IPS-18a (cell line): ENCODE results near the gene COL21A1.

ENCODE experiments used
- H3K27ac ChIP-seq: one replicate; pipeline ENCODE4 v1.5.1; 2013; ENCODE audit warnings: low read length
- H3K27me3 ChIP-seq: one replicate; pipeline ENCODE4 v1.6.1; 2013; ENCODE audit warnings: mild to moderate bottlenecking, low read length; ENCODE audit not compliant: control insufficient read depth, insufficient read depth
- H3K36me3 ChIP-seq: one replicate; pipeline ENCODE4 v1.6.1; 2013; ENCODE audit warnings: low read depth, low read length; ENCODE audit not compliant: control insufficient read depth
- H3K4me1 ChIP-seq: one replicate; pipeline ENCODE4 v1.6.1; 2013; ENCODE audit warnings: low read depth, low read length; ENCODE audit not compliant: control insufficient read depth
- H3K4me3 ChIP-seq: one replicate; pipeline ENCODE4 v1.5.1; 2013; ENCODE audit warnings: low read length
- H3K9ac ChIP-seq: one replicate; pipeline ENCODE4 v1.6.1; 2013; ENCODE audit warnings: mild to moderate bottlenecking, low read length, moderate library complexity
- H3K9me3 ChIP-seq: one replicate; pipeline ENCODE4 v1.6.1; 2013; ENCODE audit warnings: low read depth, low read length; ENCODE audit not compliant: control insufficient read depth

Gene COL21A1

GRCh38 chr6:56244089-56244488 is 3.3 kb downstream of the COL21A1 start:
- Histone ChIP-seq H3K36me3 (no peaks in the 10 kb centered on the region), H3K4me1 (peaks cover 32% of the 10 kb centered on the region), H3K9me3 (no peaks in the 10 kb centered on the region), H3K9ac (no peak overlapping the region), H3K27ac (no peak overlapping the region), H3K27me3 (no peaks in the 10 kb centered on the region), H3K4me3 (no peak overlapping the region)

- H3K4me3 ChIP-seq: no peak overlapping the region
- H3K27ac ChIP-seq: no peak overlapping the region
- H3K4me1 ChIP-seq: peaks cover 32% of the 10 kb centered on the region
- H3K9ac ChIP-seq: no peak overlapping the region
- H3K36me3 ChIP-seq: no peaks in the 10 kb centered on the region
- H3K9me3 ChIP-seq: no peaks in the 10 kb centered on the region
- no peaks in the 10 kb centered on the region for H3K27me3 ChIP-seq
Measured at GRCh38 chr6:56243518-56244070, 3.8 kb downstream of the COL21A1 start.

- Histone ChIP-seq H3K36me3 (no peaks in the 10 kb centered on the region), H3K9me3 (no peaks in the 10 kb centered on the region), H3K4me1 (peaks cover 21% of the 10 kb centered on the region), H3K27ac (no peak overlapping the region), H3K9ac (no peak overlapping the region), H3K27me3 (no peaks in the 10 kb centered on the region), H3K4me3 (no peak overlapping the region)
Measured at GRCh38 chr6:56242346-56242745, 5.0 kb downstream of the COL21A1 start.

GRCh38 chr6:56241124-56241802 is 6.1 kb downstream of the COL21A1 start:
- H3K27me3 ChIP-seq: no peaks in the 10 kb centered on the region
- H3K4me1 ChIP-seq: peaks cover 19% of the 10 kb centered on the region
- H3K9me3 ChIP-seq: no peaks in the 10 kb centered on the region
- H3K36me3 ChIP-seq: no peaks in the 10 kb centered on the region
- H3K4me3 ChIP-seq: no peak overlapping the region
- H3K27ac ChIP-seq: no peak overlapping the region
- no peak overlapping the region for H3K9ac ChIP-seq

GRCh38 chr6:56238352-56238751 is 9.0 kb downstream of the COL21A1 start:
- no peaks in the 10 kb centered on the region for H3K9me3 ChIP-seq
- H3K36me3 ChIP-seq: no peaks in the 10 kb centered on the region
- H3K9ac ChIP-seq: no peak overlapping the region
- H3K4me3 ChIP-seq: no peak overlapping the region
- no peak overlapping the region for H3K27ac ChIP-seq
- H3K4me1 ChIP-seq: no peaks in the 10 kb centered on the region
- no peaks in the 10 kb centered on the region for H3K27me3 ChIP-seq

GRCh38 chr6:56235245-56235644 is 12.1 kb downstream of the COL21A1 start:
- H3K4me3 ChIP-seq: no peak overlapping the region
- H3K36me3 ChIP-seq: no peaks in the 10 kb centered on the region
- H3K27me3 ChIP-seq: no peaks in the 10 kb centered on the region
- no peaks in the 10 kb centered on the region for H3K4me1 ChIP-seq
- H3K9me3 ChIP-seq: no peaks in the 10 kb centered on the region
- H3K27ac ChIP-seq: no peak overlapping the region
- H3K9ac ChIP-seq: no peak overlapping the region

- H3K4me1 ChIP-seq: no peaks in the 10 kb centered on the region
- H3K27ac ChIP-seq: no peak overlapping the region
- no peak overlapping the region for H3K4me3 ChIP-seq
- H3K9ac ChIP-seq: no peak overlapping the region
- H3K36me3 ChIP-seq: no peaks in the 10 kb centered on the region
- no peaks in the 10 kb centered on the region for H3K9me3 ChIP-seq
- H3K27me3 ChIP-seq: no peaks in the 10 kb centered on the region
Measured at GRCh38 chr6:56232436-56232835, 14.9 kb downstream of the COL21A1 start.

- Histone ChIP-seq H3K4me1 (no peaks in the 10 kb centered on the region), H3K27me3 (no peaks in the 10 kb centered on the region), H3K36me3 (no peaks in the 10 kb centered on the region)
Measured at GRCh38 chr6:56231827-56232226, 15.6 kb downstream of the COL21A1 start.

GRCh38 chr6:56230976-56231566 is 16.3 kb downstream of the COL21A1 start:
- Histone ChIP-seq H3K9ac (no peak overlapping the region), H3K36me3 (no peaks in the 10 kb centered on the region), H3K9me3 (no peaks in the 10 kb centered on the region), H3K4me3 (no peak overlapping the region), H3K27me3 (no peaks in the 10 kb centered on the region), H3K27ac (no peak overlapping the region), H3K4me1 (no peaks in the 10 kb centered on the region)

More at GRCh38 chr6:56231827-56232226, 15.6 kb downstream of the COL21A1 start:
- Histone ChIP-seq H3K9ac (no peak overlapping the region), H3K27ac (no peak overlapping the region), H3K4me3 (no peak overlapping the region), H3K9me3 (no peaks in the 10 kb centered on the region)

- no peaks in the 10 kb centered on the region for H3K9me3 ChIP-seq
- no peaks in the 10 kb centered on the region for H3K36me3 ChIP-seq
- H3K27me3 ChIP-seq: no peaks in the 10 kb centered on the region
- H3K4me1 ChIP-seq: no peaks in the 10 kb centered on the region
- no peak overlapping the region for H3K9ac ChIP-seq
- H3K4me3 ChIP-seq: no peak overlapping the region
- no peak overlapping the region for H3K27ac ChIP-seq
Measured at GRCh38 chr6:56227071-56227879, 20.1 kb downstream of the COL21A1 start.

- Histone ChIP-seq H3K9ac (no peak overlapping the region), H3K27me3 (no peaks in the 10 kb centered on the region), H3K4me3 (no peak overlapping the region), H3K36me3 (no peaks in the 10 kb centered on the region), H3K9me3 (no peaks in the 10 kb centered on the region), H3K4me1 (no peaks in the 10 kb centered on the region), H3K27ac (no peak overlapping the region)
Measured at GRCh38 chr6:56223995-56224394, 23.4 kb downstream of the COL21A1 start.
